ENCODE measurements around the gene ZNF846.
"Not testable (repeated sequence)": the region's sequence is repeated elsewhere in the genome, so short reads cannot be mapped to it uniquely, and the experiment has no call there.

Gene ZNF846

GRCh38 chr19:9768175-9769112, at the start of gene ZNF846:
Gene ZNF846, minus strand, starts transcription at chr19:9768738. Its CDS starts 3,788 bp downstream, at chr19:9764950.
- DNase-seq = peak; percentile 93

GRCh38 chr19:9818175-9818733, 49.7 kb upstream of the ZNF846 start:
- DNase-seq = no peak

DNA sequence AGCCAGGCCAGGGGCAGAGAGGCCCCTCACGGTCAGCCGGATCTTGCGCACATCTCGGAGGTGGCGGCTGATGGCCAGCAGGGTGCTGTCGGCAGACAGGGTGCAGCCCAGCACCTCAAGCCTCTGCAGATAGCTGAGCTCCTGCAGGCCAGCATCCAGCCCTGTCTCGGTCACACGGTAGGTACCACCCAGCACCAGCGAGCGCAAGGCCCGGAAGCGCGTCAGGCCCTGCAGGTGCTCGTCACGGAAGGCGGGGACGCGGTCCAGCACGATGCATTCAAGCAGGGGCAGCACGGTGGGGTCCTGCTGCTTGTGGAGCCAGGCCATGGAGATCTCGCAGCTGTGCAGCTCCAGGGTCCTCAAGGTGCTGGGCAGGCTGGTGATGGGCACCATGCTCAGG, 42.6 kb upstream of the ZNF846 start:
- no peak for DNase-seq

GRCh38 chr19:9808855-9809824, 40.6 kb upstream of the ZNF846 start:
- no peak for DNase-seq

DNA sequence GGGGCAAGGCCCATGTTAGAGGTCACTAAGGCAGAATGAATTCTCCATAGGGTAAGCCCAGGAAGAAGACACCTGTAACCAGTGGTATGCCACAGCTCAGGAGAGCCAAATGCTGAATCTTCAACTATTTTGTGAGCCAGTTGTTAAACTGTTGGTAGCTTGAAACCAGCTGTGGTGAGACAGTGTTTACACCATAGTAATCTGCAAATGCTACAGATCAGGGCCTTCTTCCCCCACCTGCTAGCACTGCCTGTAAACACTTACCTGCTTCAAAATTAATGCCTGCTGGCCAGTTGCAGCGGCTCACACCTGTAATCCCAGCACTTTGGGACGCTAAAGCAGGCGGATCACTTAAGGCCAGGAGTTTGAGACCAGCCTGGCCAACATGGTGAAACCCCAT, 38.3 kb upstream of the ZNF846 start:
- no peak for DNase-seq

- no peak for DNase-seq
Observed at GRCh38 chr19:9801976-9802375, 33.4 kb upstream of the ZNF846 start.

DNA sequence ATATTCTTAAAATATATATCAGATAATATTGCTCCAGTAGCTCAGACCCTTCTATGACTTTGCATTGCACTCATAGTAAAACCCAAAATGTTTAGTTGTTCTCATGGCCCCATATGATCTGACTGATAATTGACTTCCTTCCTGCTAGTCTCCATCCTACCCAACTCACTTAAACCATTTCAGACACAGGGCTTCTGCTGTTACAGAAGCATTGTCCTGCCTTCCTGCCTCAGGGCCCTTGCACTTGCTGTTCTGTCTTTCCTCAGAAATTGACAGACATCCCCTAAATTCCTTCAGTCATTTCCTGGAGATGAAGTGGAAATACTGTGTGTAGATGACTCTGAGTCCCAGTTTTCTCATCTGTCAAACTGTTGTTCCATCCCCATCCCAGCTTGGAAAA, 30.6 kb upstream of the ZNF846 start:
- no peak for DNase-seq

- DNase-seq = no peak
Observed at GRCh38 chr19:9797871-9798270, 29.3 kb upstream of the ZNF846 start.

GRCh38 chr19:9796113-9796773, 27.7 kb upstream of the ZNF846 start:
- DNase-seq = peak; percentile 80

GRCh38 chr19:9793071-9793591, 24.6 kb upstream of the ZNF846 start:
- peak; percentile 69 for DNase-seq

DNA sequence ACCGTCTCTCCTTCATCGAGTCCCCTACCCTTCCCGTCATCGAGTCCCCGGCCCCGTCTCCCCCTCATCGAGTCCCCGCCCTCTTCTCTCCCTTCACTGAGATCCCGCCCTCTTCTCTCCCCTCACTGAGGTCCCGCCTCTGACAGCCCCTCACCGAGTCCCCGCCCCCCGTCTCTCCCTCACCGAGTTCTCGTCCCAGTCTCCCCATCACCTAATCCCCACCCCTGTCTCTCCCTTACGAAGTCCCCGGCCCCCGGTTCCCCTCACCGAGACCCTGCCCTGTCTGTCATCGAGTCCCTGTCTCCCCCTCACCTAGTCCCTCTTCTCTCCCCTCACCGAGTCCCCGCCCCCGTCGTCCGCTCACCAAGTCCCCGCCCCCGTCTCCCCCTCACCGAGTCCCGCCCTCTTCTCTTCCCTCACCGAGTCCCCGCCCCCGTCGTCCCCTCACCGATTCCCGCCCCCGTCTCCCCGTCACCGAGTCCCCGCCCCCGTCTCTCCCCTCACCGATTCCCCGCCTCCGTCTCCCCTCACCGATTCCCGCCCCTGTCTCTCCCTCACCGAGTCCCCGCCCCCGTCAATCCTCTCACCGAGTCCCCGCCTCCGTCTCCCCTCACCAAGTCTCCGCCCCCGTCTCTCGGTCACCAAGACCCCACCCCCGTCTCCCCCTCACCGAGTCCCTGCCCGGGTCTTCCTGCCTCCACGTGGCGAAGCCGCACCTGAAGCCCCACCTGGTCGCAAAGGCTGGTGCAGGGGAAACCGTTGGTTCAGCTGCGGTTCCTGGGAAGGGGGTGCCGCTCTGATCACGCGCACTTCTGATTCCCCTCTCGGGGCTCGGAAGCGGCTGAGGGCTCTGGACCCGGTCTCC, 23.9 kb upstream of the ZNF846 start:
- peak; percentile 97 for DNase-seq

- DNase-seq = peak; percentile 94
Observed at GRCh38 chr19:9791552-9792205, 23.1 kb upstream of the ZNF846 start.

- DNase-seq = not testable (repeated sequence)
Observed at GRCh38 chr19:9791073-9791367, 22.5 kb upstream of the ZNF846 start.

- not testable (repeated sequence) for DNase-seq
Observed at GRCh38 chr19:9789579-9789978, 21.0 kb upstream of the ZNF846 start.

DNA sequence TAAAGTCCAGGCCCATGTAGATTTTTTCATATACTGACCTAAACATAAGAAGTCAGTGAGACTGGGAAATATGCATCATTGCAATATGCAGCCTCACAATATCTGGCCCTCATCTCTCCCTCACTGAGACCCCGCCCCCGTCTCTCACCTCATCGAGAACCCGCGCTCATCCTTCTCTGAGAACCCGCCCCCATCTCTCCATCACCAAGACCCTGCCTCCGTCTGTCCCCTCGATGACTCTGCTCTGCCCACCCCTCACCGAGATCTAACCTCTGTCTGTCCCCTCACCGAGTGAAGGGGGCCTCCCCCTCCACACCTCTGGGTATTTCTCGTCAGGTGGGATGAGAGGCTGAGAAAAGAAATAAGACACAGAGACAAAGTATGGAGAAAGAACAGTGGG, 20.5 kb upstream of the ZNF846 start:
- DNase-seq = no peak

- not testable (repeated sequence) for DNase-seq
Observed at GRCh38 chr19:9788604-9789003, 20.1 kb upstream of the ZNF846 start.

GRCh38 chr19:9786819-9787218, 18.3 kb upstream of the ZNF846 start:
- no peak for DNase-seq

GRCh38 chr19:9786342-9786741, 17.8 kb upstream of the ZNF846 start:
- DNase-seq = no peak

DNA sequence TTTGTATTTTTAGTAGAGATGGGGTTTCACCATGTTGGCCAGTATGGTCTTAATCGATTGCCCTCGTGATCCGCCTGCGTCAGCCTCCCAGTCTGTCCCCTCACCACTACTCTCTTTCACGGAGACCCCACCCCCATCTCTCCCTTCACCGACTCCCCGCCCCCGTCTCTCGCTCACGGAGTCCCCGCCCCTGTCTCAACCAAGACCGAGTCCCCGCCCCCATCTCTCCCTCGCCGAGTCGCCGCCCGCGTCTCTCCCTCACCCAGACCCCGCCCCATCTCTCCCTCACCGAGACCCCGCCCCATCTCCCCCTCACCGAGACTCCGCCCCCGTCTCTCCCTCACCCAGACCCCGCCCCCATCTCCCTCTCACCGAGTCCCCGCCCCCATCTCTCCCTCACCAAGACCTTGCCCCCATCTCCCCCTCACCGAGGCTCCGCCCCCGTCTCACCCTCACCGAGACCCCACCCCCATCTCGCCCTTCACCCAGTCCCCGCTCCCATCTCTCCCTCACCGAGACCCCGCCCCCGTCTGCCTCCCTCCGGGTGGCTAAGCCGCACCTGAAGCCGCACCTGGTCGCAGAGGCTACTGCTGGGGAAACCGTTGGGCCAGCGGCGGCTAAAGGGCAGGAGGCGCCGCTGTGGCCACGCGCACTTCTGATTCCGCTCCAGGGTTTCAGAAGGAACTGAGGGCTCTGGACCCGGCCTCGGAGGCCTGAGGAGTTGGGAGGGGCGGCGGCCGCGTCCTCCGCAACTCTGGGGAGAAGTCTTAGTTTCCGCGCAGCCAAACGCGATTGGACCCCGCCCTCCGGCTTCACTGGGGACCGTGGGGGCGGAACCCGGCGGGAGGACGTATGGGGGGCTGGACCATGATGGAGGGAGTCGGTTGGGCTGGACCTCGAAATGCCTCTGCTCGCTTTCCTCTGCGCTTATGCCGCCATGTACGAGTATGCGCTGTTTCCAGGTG, 17.1 kb upstream of the ZNF846 start:
- DNase-seq = peak; percentile 98

GRCh38 chr19:9784163-9784496, 15.6 kb upstream of the ZNF846 start:
- not testable (repeated sequence) for DNase-seq
